Right ventricle myocardium superior (tissue), 1 donor: ENCODE results near the gene MRPS24. TPM values are rescaled to one million over a fixed set of nuclear protein-coding genes. Genes with fewer than 3 reads are reported as not detected.
"Not testable (repeated sequence)": the region's sequence is repeated elsewhere in the genome, so short reads cannot be mapped to it uniquely, and the experiment has no call there.

Experiments used
- ATAC-seq: fragments of 200-7000 bp; cut with Tn5 transposase; one replicate; pipeline ENCODE4 v1.9.1; 2020; ENCODE audit warnings: mild to moderate bottlenecking; ENCODE audit not compliant: poor library complexity
- DNase-seq: peaks from one replicate; pipeline ENCODE4 v3.0.0-alpha.2; 2020
- intact Hi-C: fragments of 100-400 bp; cut with DNase I; formaldehyde crosslinking; loops from one replicate; pipeline ENCODE4 v1.11.2; 2022
- long read RNA-seq: library from polyadenylated mRNA; unstranded; transcript quantifications from one replicate; pipeline ENCODE4 v2.0.0, GENCODE V29; 2021
- total RNA-seq: library from RNA; stranded (reverse); fragmentation: NEBNext Ultra II Directional; extraction: Animal tissue kit (Norgen Biotek cat#: 25700); gene quantifications from one replicate; pipeline ENCODE4 v1.2.1, GENCODE V29; 2021
- donor health status: DM: no; HTN: yes; CAD: no; lungs with severe emphysema.

MRPS24 gene
- 200 TPM for total RNA-seq
- long read RNA-seq, transcript MRPS24-203 (3 exons, 743 nt), result minor isoform, 18 of 156 reads
- long read RNA-seq, transcript MRPS24-201 (4 exons, 707 nt), result major isoform, 125 of 156 reads
- long read RNA-seq, transcript MRPS24-205 (2 exons, 392 nt), result minor isoform, 8 of 156 reads
- long read RNA-seq, partial matches to known transcripts, result 3 of 156 reads
- long read RNA-seq, other reads (novel, unspliced or antisense), result 2 of 156 reads

- ATAC-seq, result peak; percentile 97
- intact Hi-C loops, result no loop called here
- DNase-seq, result peak; percentile 97
Measured at GRCh38 chr7:43869006-43869866, at the start of gene MRPS24. Gene MRPS24 (minus strand): TSS chr7:43869517. CDS start chr7:43869495, 22 bp downstream.

DNA sequence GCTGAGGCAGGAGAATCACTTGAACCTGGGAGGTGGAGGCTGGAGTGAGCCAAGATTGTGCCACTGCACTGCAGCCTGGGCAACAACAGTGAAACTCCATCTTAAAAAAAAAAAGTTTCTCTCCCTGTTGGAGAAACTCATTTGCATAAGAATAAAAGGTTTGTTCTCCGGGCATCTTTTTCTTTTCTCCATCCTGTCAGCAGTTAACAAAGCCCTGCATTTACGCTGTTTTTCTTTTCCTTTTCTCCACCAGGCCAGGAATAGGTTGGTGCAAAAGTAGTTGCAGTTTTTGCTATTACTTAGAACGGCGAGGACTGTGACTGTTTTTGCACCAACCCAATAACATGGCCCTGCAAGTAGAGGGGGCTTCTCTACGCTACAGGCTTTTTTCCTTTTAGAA is 46.6 kb upstream of the MRPS24 start:
- no peak for DNase-seq
- intact Hi-C loops, result no loop called here
- no peak for ATAC-seq

DNA sequence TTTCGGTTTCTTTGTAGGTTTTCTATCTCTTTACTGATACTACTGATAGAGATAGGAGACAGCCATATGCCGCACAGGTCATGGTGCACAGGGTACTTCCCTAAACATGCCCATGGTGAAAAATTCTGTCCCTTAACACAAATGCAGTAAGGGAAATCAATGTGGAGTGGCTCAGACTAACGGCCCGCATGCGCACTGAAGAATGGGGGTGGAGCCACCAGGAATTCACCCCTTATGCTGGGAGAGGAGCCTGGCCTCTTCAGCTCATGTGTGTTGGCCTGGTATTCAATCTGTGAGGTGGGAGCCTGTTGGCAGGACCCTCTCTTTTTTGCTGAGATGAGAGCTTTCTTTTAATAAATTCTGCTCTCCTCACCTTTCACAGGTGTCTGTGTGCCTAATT is 45.5 kb upstream of the MRPS24 start:
- DNase-seq, result no peak
- ATAC-seq, result no peak
- intact Hi-C loops, result no loop called here

DNA sequence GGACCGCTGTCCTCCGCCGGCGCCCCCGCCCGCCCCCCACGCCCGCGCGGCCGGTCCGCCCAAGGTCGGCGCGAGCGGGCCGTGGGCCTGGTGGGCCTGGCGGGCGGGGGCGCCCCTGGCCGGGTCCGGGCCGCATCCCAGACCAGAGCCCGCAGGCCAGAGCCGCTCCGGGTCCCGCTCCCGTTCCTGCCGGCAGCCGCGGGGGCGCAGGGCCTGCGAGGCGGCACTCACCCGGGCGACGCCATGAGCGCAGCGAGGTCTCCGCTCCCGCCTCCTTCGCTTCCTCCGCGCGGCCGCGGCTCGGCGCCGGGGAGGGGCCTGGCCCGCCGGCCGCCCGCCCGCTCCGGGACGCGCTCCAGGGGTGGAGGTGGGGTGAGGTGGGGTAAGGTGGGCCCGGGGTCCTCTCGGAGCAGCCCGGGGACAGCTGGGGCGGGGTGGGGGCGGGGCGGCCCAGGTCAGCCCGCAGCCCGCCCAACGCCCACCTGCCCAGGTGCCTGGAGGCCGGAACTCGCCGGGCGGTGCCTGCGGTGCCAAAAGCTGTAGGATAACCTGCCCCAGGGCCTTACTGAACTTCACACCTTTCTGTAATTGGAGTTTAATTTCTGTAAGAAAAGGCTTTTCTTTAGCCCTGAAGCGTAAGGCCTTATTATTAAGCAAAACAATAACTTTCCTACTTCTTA is 37.2 kb upstream of the MRPS24 start, which contains the start of gene URGCP:
URGCP (minus strand) TSS at position 266 of the 680 bp plus-strand sequence; CDS start at position 245, 21 bp downstream.
- DNase-seq, result peak; percentile 74
- intact Hi-C loops, result no loop called here
- peak; percentile 89 for ATAC-seq

- peak; percentile 24 for ATAC-seq
- intact Hi-C loops, result no loop called here
- DNase-seq, result peak; percentile 46
Measured at GRCh38 chr7:43905956-43906330, 36.6 kb upstream of the MRPS24 start.

- intact Hi-C loops, result no loop called here
- ATAC-seq (peak; percentile 24), DNase-seq (no peak)
Measured at GRCh38 chr7:43905209-43905946, 36.1 kb upstream of the MRPS24 start.

DNA sequence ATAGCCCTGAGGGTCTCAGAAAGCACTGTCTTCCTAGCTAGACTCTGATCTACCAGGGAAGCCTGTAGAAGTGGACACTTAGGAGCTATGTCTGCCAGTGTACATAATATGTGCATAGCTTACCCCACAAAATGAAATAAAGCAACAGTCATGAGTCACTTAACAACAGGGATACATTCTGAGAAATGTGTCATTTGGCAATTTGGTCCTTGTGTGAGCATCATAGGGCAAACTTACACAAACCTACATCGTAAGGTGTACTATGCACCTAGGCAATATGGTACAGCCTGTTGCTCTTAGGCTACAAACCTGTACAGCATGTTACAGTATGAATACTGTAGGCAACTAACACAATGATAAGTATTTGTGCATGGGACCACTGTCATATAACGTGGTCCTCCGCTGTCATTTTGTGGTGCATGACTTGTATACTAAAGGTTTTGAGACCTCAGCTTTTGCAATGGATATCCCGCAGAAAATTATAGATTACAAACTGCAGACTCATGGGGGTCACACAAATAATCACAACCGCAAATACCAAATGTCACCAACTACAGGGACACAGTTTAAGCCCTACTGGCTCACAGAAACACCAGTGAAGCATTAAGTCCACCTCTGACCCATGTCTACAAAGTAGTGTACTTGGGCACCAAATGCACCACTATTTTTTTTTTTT is 35.4 kb upstream of the MRPS24 start:
- DNase-seq (no peak), ATAC-seq (no peak)
- intact Hi-C loops, result no loop called here

- DNase-seq, result no peak
- intact Hi-C loops, result no loop called here
- no peak for ATAC-seq
Measured at GRCh38 chr7:43902542-43903054, 33.3 kb upstream of the MRPS24 start.

DNA sequence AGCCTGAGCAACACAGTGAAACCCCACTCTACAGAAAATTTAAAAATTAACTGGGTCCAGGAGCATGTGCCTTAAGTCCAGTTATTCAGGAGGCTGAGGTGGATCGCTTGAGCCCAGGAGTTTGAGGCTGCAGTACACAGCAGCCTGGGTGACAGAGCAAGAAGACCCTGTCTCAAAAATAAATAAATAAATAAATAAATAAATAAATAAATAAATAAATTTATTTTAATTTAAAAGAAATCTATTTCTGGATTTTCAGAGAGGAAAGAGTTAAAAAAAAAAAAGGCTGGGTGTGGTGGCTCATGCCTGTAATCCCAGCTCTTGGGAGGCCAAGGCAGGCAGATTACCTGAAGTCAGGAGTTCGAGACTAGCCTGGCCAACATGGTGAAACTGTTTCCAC is 29.3 kb upstream of the MRPS24 start:
- intact Hi-C loops, ATAC-seq, DNase-seq: not testable (repeated sequence)

GRCh38 chr7:43895847-43896415 is 26.6 kb upstream of the MRPS24 start:
- DNase-seq (no peak), ATAC-seq (no peak)
- intact Hi-C loops, result no loop called here

DNA sequence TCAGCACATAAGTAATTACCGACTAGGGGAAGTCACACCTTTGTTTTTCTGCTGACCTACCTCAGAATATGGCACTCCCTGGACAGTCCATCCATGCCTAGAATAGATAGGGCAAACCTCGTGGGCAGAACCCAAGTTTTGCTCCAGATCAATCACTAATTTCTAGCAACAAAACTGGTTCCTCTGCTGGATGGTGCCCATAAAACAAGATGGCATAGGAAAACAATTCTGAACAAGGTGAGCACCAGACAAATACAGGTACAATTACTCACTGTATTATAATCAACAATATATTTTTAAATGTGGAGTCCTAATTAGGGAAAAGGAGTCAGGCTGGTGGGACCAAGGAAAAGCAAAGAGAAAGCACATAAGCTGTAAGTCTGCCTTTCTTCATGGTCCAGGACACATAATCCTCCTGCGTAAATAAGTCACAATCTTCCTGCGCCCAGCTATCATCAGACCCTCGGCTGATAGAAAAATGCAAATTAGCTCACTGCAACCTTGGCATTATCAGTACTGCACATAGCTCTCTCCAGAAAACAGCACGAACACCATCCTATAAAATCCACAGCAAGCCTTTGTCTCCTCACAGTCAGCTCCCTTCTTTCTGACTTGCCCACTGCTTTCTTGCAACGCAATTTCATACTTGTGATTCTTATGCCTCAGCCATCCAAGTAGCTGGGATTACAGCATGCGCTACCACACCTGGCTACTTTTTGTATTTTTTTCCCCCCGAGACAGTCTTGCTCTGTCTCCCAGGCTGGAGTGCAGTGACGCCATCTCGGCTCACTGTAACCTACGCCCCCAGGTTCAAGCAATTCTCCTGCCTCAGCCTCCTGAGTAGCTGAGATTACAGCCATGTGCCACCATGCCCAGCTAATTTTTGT is 22.0 kb upstream of the MRPS24 start:
- intact Hi-C loops, result no loop called here
- ATAC-seq (no peak), DNase-seq (no peak)

DNA sequence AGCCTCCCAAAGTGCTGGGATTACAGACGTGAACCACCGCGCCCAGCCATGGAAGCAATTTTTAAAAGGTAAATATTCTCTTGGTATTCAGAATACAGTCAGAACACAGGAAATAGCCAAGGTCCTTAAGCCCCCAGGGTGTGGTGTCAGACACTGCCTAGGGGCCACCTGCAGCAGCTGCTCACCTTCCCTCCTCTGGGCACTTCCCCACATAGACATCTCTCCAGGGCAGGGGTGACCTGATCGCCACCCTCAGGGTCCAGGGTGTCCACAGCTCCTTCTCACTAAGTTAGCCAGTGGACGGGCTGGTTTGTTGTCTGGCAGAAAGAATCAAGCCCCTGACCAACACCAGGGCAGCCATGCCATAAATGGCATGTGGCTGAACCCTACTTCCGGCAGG is 21.2 kb upstream of the MRPS24 start:
- intact Hi-C loops, result no loop called here

GRCh38 chr7:43888993-43889945 is 20.0 kb upstream of the MRPS24 start:
- ATAC-seq (no peak), DNase-seq (no peak)
- intact Hi-C loops, result no loop called here

More for the DNA sequence above, 21.2 kb upstream of the MRPS24 start:
- DNase-seq (no peak), ATAC-seq (no peak)

DNA sequence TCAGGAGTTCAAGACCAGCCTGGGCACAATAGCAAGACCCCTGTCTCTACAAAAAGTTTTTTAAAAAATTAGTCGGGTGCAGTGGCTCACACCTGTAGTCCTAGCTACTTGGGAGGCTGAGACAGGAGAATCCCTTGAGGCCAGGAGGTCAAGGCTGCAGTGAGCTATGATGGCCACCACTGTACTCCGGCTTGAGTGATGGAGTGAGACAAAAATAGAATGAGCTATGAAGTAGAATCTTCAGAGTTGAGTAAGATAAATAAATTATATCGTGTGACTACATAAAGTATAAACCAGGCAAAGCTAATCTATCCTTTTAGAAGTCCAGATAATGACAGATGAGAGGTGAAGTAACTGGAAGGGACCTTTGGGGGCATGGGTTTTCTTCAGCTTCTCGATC is 15.3 kb upstream of the MRPS24 start:
- ATAC-seq, result no peak
- intact Hi-C loops, result no loop called here

GRCh38 chr7:43884209-43884608 is 14.9 kb upstream of the MRPS24 start:
- ATAC-seq (no peak), DNase-seq (no peak)
- intact Hi-C loops, result no loop called here

More for the DNA sequence above, 15.3 kb upstream of the MRPS24 start:
- no peak for DNase-seq

GRCh38 chr7:43880596-43880995 is 11.3 kb upstream of the MRPS24 start:
- intact Hi-C loops, result no loop called here
- ATAC-seq (no peak), DNase-seq (no peak)
